Thoracic aorta (tissue), 2 donors: ENCODE results near the gene WDR6. TPM values are rescaled to one million over a fixed set of nuclear protein-coding genes. Genes with fewer than 3 reads are reported as not detected.

Experiments used
- ATAC-seq: fragments of 150-250 bp; one replicate; pipeline ENCODE4 v1.8.0; 2017; ENCODE audit warnings: low read depth; ENCODE audit not compliant: insufficient number of reproducible peaks, low FRiP score
- DNase-seq: peaks from one replicate; pipeline ENCODE4 v3.0.0-alpha.2; 2020; ENCODE audit warnings: low spot score
- H3K27ac ChIP-seq, 2 donors: fragments of 200-600 bp; sonication (generic); 1 replicate in 1 of 2; 2 replicates in 1 of 2; pipeline ENCODE4 v1.5.1; 2016; ENCODE audit warnings: mild to moderate bottlenecking in 2 of 2, moderate library complexity in 2 of 2
- H3K27me3 ChIP-seq: fragments of 200-600 bp; sonication (generic); replicated peaks from 2 replicates; pipeline ENCODE4 v1.6.0; 2016; ENCODE audit warnings: mild to moderate bottlenecking; ENCODE audit not compliant: insufficient read depth
- H3K36me3 ChIP-seq: fragments of 200-600 bp; sonication (generic); one replicate; pipeline ENCODE4 v1.5.1; 2016
- H3K4me1 ChIP-seq, 2 donors: fragments of 200-600 bp; sonication (generic); 1 replicate in 1 of 2; 2 replicates in 1 of 2; pipeline versions ENCODE4 v1.5.1 to v1.6.0; 2016; ENCODE audit warnings: low read depth in 2 of 2, mild to moderate bottlenecking in 1 of 2; ENCODE audit not compliant: control insufficient read depth in 1 of 2
- H3K4me3 ChIP-seq: fragments of 200-600 bp; sonication (generic); 2 replicates; pipeline ENCODE4 v1.5.1; 2016; ENCODE audit warnings: mild to moderate bottlenecking
- H3K9me3 ChIP-seq: fragments of 200-600 bp; sonication (generic); 2 replicates; pipeline ENCODE4 v1.5.1; 2016
- CTCF ChIP-seq: fragments of 200-600 bp; sonication (generic); IDR thresholded peaks from one replicate; pipeline ENCODE4 v1.5.1; 2019; ENCODE audit warnings: antibody characterized with exemption
- total RNA-seq, 2 donors: library from RNA; depleted of rRNA; stranded (reverse); fragments of >200 nt; gene quantifications; one replicate each; pipeline versions ENCODE4 v1.1.0 to v1.2.3, GENCODE V29; 2016

WDR6 gene
- total RNA-seq, 2 donors from 2014 or later: 89.9 to 121 TPM

- Histone ChIP-seq H3K27me3 (no peaks in the 10 kb centered on the region), H3K36me3 (peaks cover 19% of the 10 kb centered on the region), H3K4me1 (peaks cover 34 to 41% of the 10 kb centered on the region in 2 donors), H3K9me3 (no peaks in the 10 kb centered on the region), H3K27ac (peak overlapping the region; percentile 73 to 76), H3K4me3 (peak overlapping the region; percentile 85)
- ATAC-seq: no peak
- TF ChIP-seq CTCF: no peak
- DNase-seq: no peak
Measured at GRCh38 chr3:49018707-49019006, 11.5 kb downstream of the WDR6 start.

DNA sequence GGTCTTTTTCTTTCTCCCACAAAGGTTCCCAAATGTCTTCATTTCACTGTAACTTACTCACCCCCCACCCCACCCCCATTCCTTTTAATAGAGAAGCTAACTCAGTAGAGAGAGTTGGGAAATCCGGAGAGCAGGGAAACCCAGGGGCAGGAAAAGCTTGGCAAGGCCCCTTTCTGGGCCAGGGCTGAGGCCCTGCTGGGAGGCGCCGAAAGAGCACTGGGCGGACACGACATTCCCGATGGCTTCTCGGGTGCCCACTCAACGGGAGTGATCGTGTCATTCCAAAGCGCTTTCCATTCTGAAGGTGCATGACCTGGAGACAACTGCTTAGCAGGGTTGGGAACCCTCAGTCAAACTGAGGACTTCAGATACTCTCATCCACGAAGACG is 12.7 kb downstream of the WDR6 start:
- peak overlapping the region; percentile 92 for H3K4me3 ChIP-seq
- no peak for TF ChIP-seq CTCF
- H3K9me3 ChIP-seq: no peaks in the 10 kb centered on the region
- peaks cover 24% of the 10 kb centered on the region for H3K36me3 ChIP-seq
- DNase-seq (no peak), ATAC-seq (no peak)
- no peaks in the 10 kb centered on the region for H3K27me3 ChIP-seq
- H3K27ac ChIP-seq: peak overlapping the region in 1 of 2 donors; percentile 99
- peaks cover 34 to 41% of the 10 kb centered on the region in 2 donors for H3K4me1 ChIP-seq

GRCh38 chr3:49020330-49021212 is 13.4 kb downstream of the WDR6 start:
- ATAC-seq (no peak), DNase-seq (no peak)
- peak overlapping the region; percentile 99 to 100 for H3K27ac ChIP-seq
- peaks cover 26% of the 10 kb centered on the region for H3K36me3 ChIP-seq
- H3K9me3 ChIP-seq: no peaks in the 10 kb centered on the region
- peak overlapping the region; percentile 92 for H3K4me3 ChIP-seq
- H3K27me3 ChIP-seq: no peaks in the 10 kb centered on the region
- H3K4me1 ChIP-seq: peaks cover 34 to 41% of the 10 kb centered on the region in 2 donors
- TF ChIP-seq CTCF: no peak

- Histone ChIP-seq H3K27me3 (no peaks in the 10 kb centered on the region), H3K36me3 (peaks cover 25% of the 10 kb centered on the region), H3K4me3 (peak overlapping the region; percentile 92), H3K4me1 (peaks cover 34 to 41% of the 10 kb centered on the region in 2 donors), H3K9me3 (no peaks in the 10 kb centered on the region), H3K27ac (peak overlapping the region; percentile 99 to 100)
- DNase-seq: peak; percentile 98
- peak; percentile 83 for ATAC-seq
- no peak for TF ChIP-seq CTCF
Measured at GRCh38 chr3:49021213-49021812, 14.1 kb downstream of the WDR6 start.
